Peyer's patch (tissue), 4 donors: ENCODE results near the gene KAT7. TPM values are rescaled to one million over a fixed set of nuclear protein-coding genes. Genes with fewer than 3 reads are reported as not detected.

Experiments
- DNase-seq, 3 donors: peaks; one replicate each; pipeline ENCODE4 v3.0.0-alpha.2; 2017 to 2019
- H3K27ac ChIP-seq, 4 donors: fragments of 200-600 bp; sonication (generic); one replicate each; pipeline ENCODE4 v1.5.1; 2016 to 2019
- H3K27me3 ChIP-seq, 2 donors: fragments of 200-600 bp; sonication (generic); one replicate each; pipeline ENCODE4 v1.5.1; 2019
- H3K36me3 ChIP-seq, 3 donors: fragments of 200-600 bp; sonication (generic); one replicate each; pipeline ENCODE4 v1.5.1; 2016 to 2019
- H3K4me1 ChIP-seq, 4 donors: fragments of 200-600 bp; sonication (generic); one replicate each; pipeline ENCODE4 v1.5.1; 2016 to 2019
- H3K4me3 ChIP-seq, 4 donors: fragments of 200-600 bp; sonication (generic); 1 replicate in 3 of 4; 2 replicates in 1 of 4; pipeline ENCODE4 v1.5.1; 2016 to 2019; ENCODE audit warnings: mild to moderate bottlenecking in 1 of 4
- H3K9me3 ChIP-seq, 4 donors: fragments of 200-600 bp; sonication (generic); one replicate each; pipeline ENCODE4 v1.5.1; 2016 to 2019; ENCODE audit warnings: mild to moderate bottlenecking in 1 of 4
- POLR2A ChIP-seq, 2 donors: fragments of 450-650 bp; IDR thresholded peaks; one replicate each; pipeline ENCODE4 v1.5.1; 2017; ENCODE audit warnings: antibody characterized with exemption in 2 of 2, mild to moderate bottlenecking in 2 of 2, moderate library complexity in 2 of 2
- total RNA-seq, 4 donors: library from RNA; depleted of rRNA; stranded (reverse); fragments of >200 nt; gene quantifications; one replicate each; pipeline ENCODE4 v1.1.0, GENCODE V29; 2016
- TF ChIP-seq, protein P1 (sequence below), 6 experiments: fragments of 450-650 bp in 4 of 6; fragments of 200-600 bp in 2 of 6; sonication (generic) in 1 of 6; IDR thresholded peaks; one replicate each; pipeline ENCODE4 v1.5.1; 2017 to 2019; ENCODE audit warnings: antibody characterized with exemption in 6 of 6, mild to moderate bottlenecking in 3 of 6, moderate library complexity in 1 of 6

The KAT7 gene
- 10 to 100 TPM; 44.3 to 50.9 (median 45.3) TPM for total RNA-seq

DNA sequence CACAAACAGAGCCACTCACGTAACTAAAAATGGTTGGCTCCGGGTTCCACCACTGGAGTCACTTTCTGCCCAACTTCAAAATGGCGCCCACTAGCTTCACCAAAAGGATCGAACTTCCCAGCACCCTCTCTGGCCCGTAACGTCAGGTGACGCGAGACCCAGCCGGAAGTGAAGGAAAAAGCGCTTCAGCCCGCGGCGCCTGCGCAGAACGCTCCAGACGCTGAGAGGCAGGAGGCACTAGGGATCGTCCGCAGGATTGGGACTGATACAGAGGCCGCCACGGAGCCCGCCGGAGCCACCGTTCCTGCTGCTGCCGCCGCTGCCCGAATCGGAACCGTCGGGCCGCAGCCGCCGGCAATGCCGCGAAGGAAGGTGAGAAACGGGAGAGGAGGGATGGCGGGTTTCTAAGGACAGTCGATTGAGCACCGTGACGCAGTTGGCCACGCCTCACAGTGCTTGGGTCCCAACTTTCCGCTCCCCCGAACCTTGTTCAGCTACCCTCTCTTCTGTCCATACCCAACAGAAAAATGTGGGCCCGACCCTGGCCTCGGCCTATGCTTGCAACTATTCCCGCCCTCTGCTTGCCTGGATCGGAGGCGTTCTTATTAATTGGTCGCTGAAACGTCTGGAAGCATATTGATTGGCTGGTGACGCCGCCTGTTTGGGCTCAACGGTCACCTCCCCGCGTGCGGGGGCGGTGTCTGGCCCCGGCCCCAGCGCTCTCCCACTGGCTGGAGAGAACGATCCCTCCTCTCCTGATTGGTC is at the start of gene KAT7:
Gene KAT7 (plus strand): TSS at position 204 of the 765 bp plus-strand sequence. CDS start 154 bp downstream, at position 358.
- peak; percentile 85 to 88 for TF ChIP-seq POLR2A (IDR thresholded peaks at IDR 0.05)
- TF ChIP-seq, protein P1, sequence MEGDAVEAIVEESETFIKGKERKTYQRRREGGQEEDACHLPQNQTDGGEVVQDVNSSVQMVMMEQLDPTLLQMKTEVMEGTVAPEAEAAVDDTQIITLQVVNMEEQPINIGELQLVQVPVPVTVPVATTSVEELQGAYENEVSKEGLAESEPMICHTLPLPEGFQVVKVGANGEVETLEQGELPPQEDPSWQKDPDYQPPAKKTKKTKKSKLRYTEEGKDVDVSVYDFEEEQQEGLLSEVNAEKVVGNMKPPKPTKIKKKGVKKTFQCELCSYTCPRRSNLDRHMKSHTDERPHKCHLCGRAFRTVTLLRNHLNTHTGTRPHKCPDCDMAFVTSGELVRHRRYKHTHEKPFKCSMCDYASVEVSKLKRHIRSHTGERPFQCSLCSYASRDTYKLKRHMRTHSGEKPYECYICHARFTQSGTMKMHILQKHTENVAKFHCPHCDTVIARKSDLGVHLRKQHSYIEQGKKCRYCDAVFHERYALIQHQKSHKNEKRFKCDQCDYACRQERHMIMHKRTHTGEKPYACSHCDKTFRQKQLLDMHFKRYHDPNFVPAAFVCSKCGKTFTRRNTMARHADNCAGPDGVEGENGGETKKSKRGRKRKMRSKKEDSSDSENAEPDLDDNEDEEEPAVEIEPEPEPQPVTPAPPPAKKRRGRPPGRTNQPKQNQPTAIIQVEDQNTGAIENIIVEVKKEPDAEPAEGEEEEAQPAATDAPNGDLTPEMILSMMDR (IDR thresholded peaks at IDR 0.05) = peak in 4 of 6 experiments; percentile 6 to 31 (median 14)
- no peaks in the 10 kb centered on the region for H3K27me3 ChIP-seq
- peak; percentile 98 to 99 (median 99) for DNase-seq
- H3K4me1 ChIP-seq = peaks cover 0 to 30% (median 9%) of the 10 kb centered on the region in 4 donors
- H3K36me3 ChIP-seq = peaks cover 0 to 21% (median 0%) of the 10 kb centered on the region in 3 donors
- peak within 1 kb of the TSS; percentile 96 to 99 (median 98) for H3K27ac ChIP-seq
- H3K4me3 ChIP-seq = peak within 1 kb of the TSS; percentile 75 to 95 (median 84)
- no peaks in the 10 kb centered on the region for H3K9me3 ChIP-seq

DNA sequence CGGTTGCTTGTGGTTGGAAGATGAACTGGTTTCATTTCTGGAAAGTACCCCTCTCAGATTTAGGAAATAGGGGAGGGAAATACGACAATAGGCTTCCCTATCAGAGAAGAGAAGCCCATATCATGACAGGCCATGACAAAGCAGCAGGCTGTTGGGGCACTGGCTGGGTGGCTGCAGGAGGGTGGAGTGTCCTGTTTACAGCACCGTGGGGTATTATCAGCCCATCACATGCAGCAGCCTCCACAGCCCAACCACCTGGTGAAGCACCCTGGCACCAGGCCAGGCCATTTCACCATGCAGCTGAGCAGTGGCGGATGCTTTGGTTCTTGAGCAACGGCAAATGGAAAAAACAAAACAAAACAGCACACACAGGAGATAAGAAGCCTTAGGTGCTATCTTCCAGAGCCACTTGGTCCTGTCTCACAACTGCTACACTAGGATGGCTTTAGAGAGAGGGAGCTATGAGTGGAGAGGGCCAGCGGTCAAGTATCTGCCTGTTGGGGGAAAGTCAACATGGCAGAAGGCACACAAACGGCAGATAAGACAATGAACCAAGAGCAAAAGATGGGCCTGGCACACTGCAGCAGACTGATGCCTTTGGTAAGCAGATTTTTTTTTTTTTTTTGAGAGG is 48.7 kb upstream of the KAT7 start:
- DNase-seq = peak; percentile 67 to 98 (median 98)

GRCh38 chr17:49741009-49741691 is 47.3 kb upstream of the KAT7 start:
- DNase-seq = no peak
- no peaks in the 10 kb centered on the region for H3K27me3 ChIP-seq
- H3K9me3 ChIP-seq = no peaks in the 10 kb centered on the region
- peaks cover 0 to 62% (median 44%) of the 10 kb centered on the region in 4 donors for H3K4me1 ChIP-seq
- H3K36me3 ChIP-seq = no peaks in the 10 kb centered on the region
- H3K27ac ChIP-seq = peak overlapping the region; percentile 76 to 87 (median 82)
- peak overlapping the region in 3 of 4 donors; percentile 1 to 22 (median 1) for H3K4me3 ChIP-seq
- TF ChIP-seq POLR2A (IDR thresholded peaks at IDR 0.05) = no peak
- TF ChIP-seq, protein P1 (IDR thresholded peaks at IDR 0.05) = no peak

More for the DNA sequence above, 48.7 kb upstream of the KAT7 start:
- H3K9me3 ChIP-seq = no peaks in the 10 kb centered on the region
- TF ChIP-seq, protein P1 (IDR thresholded peaks at IDR 0.05) = no peak
- no peak for TF ChIP-seq POLR2A (IDR thresholded peaks at IDR 0.05)
- peak overlapping the region in 2 of 4 donors; percentile 8 to 28 for H3K4me3 ChIP-seq
- H3K36me3 ChIP-seq = no peaks in the 10 kb centered on the region
- H3K4me1 ChIP-seq = peaks cover 0 to 62% (median 40%) of the 10 kb centered on the region in 4 donors
- peak overlapping the region; percentile 71 to 87 (median 82) for H3K27ac ChIP-seq
- H3K27me3 ChIP-seq = no peaks in the 10 kb centered on the region

DNA sequence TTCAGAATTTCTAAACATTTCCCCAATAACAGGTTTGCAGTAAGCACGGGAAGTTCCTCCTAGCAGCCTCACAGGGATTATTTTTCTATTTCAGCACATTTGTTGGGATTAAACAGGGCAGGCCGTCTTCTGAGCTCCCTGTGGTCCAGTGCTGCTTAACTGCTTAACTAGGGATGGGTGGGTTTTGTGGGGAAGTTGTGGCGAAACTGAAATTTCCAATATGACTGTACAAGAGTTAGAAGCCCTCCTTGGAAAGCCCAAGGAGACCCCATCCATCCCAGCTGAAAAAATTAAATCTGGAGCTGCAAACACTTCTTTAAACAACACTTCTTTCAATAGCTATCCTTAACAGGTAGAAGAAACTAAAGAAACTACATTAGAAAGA is 46.8 kb upstream of the KAT7 start:
- Histone ChIP-seq H3K27ac (peak overlapping the region; percentile 76 to 87 (median 82)), H3K36me3 (no peaks in the 10 kb centered on the region), H3K4me1 (peaks cover 0 to 62% (median 44%) of the 10 kb centered on the region in 4 donors), H3K4me3 (no peak overlapping the region), H3K9me3 (no peaks in the 10 kb centered on the region), H3K27me3 (no peaks in the 10 kb centered on the region)
- TF ChIP-seq, protein P1 (IDR thresholded peaks at IDR 0.05) = no peak
- TF ChIP-seq POLR2A (IDR thresholded peaks at IDR 0.05) = no peak
- DNase-seq = no peak

DNA sequence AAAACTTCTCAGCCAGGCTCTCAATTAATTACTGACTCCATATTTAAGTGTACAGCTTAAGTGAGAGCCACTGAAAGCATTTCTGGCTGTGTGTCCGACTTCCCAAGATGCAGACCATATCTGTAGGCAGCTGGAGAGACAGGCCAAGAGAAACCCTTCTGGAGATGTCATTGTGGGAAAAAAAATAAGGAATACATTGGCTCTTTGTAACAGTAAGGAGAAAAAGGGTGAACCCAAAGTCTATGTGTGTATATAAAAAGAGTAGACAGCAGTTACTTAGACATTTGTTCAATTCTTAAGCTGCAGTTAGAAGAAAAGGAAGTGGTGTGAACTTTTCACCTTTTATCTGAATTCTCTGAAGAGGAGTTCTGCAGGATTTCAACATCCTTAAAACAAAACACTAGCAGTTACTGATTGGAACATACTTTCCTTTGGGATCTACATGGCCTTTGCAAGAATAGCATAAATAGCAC is 46.3 kb upstream of the KAT7 start:
- Histone ChIP-seq H3K36me3 (no peaks in the 10 kb centered on the region), H3K27me3 (no peaks in the 10 kb centered on the region), H3K27ac (peak overlapping the region; percentile 76 to 87 (median 82)), H3K4me3 (no peak overlapping the region), H3K4me1 (peaks cover 0 to 67% (median 45%) of the 10 kb centered on the region in 4 donors), H3K9me3 (no peaks in the 10 kb centered on the region)
- DNase-seq = no peak
- TF ChIP-seq, protein P1 (IDR thresholded peaks at IDR 0.05) = no peak
- no peak for TF ChIP-seq POLR2A (IDR thresholded peaks at IDR 0.05)
